ENCODE measurements around the gene GMDS.

The GMDS gene

DNA sequence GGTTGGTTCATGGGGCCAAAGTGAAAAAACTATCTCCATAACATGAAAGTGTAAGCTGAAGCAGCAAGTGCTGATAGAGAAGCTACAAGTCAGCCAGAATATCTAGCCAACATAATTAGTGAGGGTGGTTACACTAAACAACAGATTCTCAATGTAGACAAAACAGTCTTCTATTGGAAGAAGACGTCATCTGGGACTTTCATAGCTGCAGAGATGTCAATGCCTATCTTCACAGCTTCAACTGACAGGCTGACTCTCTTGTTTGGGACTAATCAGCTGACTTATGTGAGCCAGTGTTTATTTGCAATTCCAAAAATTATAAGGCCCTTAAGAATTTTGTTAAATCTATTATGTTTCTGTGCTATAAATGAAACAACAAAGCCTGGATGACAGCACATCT, 63.2 kb downstream of the GMDS start:
- TF ChIP-seq, protein P1, sequence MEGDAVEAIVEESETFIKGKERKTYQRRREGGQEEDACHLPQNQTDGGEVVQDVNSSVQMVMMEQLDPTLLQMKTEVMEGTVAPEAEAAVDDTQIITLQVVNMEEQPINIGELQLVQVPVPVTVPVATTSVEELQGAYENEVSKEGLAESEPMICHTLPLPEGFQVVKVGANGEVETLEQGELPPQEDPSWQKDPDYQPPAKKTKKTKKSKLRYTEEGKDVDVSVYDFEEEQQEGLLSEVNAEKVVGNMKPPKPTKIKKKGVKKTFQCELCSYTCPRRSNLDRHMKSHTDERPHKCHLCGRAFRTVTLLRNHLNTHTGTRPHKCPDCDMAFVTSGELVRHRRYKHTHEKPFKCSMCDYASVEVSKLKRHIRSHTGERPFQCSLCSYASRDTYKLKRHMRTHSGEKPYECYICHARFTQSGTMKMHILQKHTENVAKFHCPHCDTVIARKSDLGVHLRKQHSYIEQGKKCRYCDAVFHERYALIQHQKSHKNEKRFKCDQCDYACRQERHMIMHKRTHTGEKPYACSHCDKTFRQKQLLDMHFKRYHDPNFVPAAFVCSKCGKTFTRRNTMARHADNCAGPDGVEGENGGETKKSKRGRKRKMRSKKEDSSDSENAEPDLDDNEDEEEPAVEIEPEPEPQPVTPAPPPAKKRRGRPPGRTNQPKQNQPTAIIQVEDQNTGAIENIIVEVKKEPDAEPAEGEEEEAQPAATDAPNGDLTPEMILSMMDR (conservative IDR thresholded peaks at IDR 0.05; ENCODE audit: low read length): no peak
- no peak for TF ChIP-seq EZH2phosphoT487 (IDR thresholded peaks at IDR 0.05; ENCODE audit: borderline replicate concordance)
- H3K9me2 ChIP-seq (replicated peaks; ENCODE audit: low read depth, low read length): no peaks in the 10 kb centered on the region
- H4K20me1 ChIP-seq (ENCODE audit: insufficient read depth, low read length, poor library complexity, severe bottlenecking): no peaks in the 10 kb centered on the region
- no peak overlapping the region for H2AFZ ChIP-seq (ENCODE audit: low read length)
- no peaks in the 10 kb centered on the region for H3K36me3 ChIP-seq (ENCODE audit: insufficient read depth, low read length)
- H3K79me2 ChIP-seq (ENCODE audit: insufficient read depth, low read length): peaks cover 14% of the 10 kb centered on the region; the same call in 1 of the 2 replicates
- no peaks in the 10 kb centered on the region; the same call in 1 of the 2 replicates for H3K9me3 ChIP-seq (ENCODE audit: insufficient read depth, low read depth, low read length)
- no peaks in the 10 kb centered on the region for H3F3A ChIP-seq (ENCODE audit: low read depth)
- peaks cover 40% of the 10 kb centered on the region for H3K4me1 ChIP-seq (ENCODE audit: insufficient read depth, low read length, poor library complexity, severe bottlenecking)
- H3K9ac ChIP-seq (ENCODE audit: low read depth, low read length, poor library complexity, severe bottlenecking): no peak overlapping the region
- no peaks in the 10 kb centered on the region for H3K27me3 ChIP-seq (ENCODE audit: insufficient read depth, low read length, poor library complexity, severe bottlenecking)
- no peak overlapping the region for H3K4me3 ChIP-seq (ENCODE audit: low read length, poor library complexity, severe bottlenecking)
- no peak overlapping the region for H3K4me2 ChIP-seq (ENCODE audit: low read depth, low read length, poor library complexity, severe bottlenecking)

DNA sequence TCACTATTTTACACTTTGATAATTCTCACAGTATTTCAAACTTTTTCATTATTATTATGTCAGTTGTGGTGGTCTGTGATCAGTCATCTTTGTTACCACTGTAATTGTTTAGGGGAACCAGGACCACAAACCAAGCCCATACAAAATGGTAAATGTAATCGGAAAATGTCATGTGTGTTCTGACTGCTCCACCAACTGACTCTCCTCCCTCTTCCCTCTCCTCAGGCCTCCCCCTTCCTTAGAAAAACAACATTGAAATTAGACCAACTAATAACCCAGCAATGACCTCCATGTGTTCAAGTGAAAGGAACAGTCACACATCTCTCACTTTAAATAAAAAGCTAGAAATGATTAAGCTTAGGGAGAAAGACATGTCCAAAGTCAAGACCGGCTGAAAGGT, 63.8 kb downstream of the GMDS start:
- H3K79me2 ChIP-seq (ENCODE audit: insufficient read depth, low read length): peaks cover 16% of the 10 kb centered on the region; the same call in 1 of the 2 replicates
- TF ChIP-seq EZH2phosphoT487 (IDR thresholded peaks at IDR 0.05; ENCODE audit: borderline replicate concordance): no peak
- TF ChIP-seq, protein P1 (conservative IDR thresholded peaks at IDR 0.05; ENCODE audit: low read length): no peak

DNA sequence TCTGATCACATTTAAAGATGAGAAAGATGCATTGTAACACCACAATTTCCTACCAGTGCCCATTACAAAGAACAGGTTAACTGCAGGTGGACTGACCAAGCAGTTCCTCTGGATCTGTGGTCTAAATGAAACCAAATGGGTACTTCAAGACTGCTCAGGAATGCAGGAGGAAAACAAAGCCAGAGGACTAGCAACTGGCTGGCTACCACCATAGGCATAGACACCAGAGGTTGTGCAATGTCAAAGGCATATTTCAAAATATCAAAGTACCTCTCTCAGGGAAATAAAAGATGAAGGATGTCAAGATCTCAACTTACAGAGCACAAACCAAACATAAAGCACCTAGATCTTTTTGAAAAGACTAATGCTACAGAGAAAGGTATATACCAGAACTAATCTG, 65.5 kb downstream of the GMDS start:
- no peak overlapping the region for H3K4me2 ChIP-seq (ENCODE audit: low read depth, low read length, poor library complexity, severe bottlenecking)
- H3F3A ChIP-seq (ENCODE audit: low read depth): no peaks in the 10 kb centered on the region
- no peaks in the 10 kb centered on the region; the same call in 1 of the 2 replicates for H3K9me3 ChIP-seq (ENCODE audit: insufficient read depth, low read depth, low read length)
- H4K20me1 ChIP-seq (ENCODE audit: insufficient read depth, low read length, poor library complexity, severe bottlenecking): no peaks in the 10 kb centered on the region
- H3K4me1 ChIP-seq (ENCODE audit: insufficient read depth, low read length, poor library complexity, severe bottlenecking): peaks cover 49% of the 10 kb centered on the region
- H2AFZ ChIP-seq (ENCODE audit: low read length): no peak overlapping the region
- TF ChIP-seq, protein P1 (conservative IDR thresholded peaks at IDR 0.05; ENCODE audit: low read length): no peak
- TF ChIP-seq EZH2phosphoT487 (IDR thresholded peaks at IDR 0.05; ENCODE audit: borderline replicate concordance): no peak
- H3K4me3 ChIP-seq (ENCODE audit: low read length, poor library complexity, severe bottlenecking): no peak overlapping the region
- H3K27me3 ChIP-seq (ENCODE audit: insufficient read depth, low read length, poor library complexity, severe bottlenecking): no peaks in the 10 kb centered on the region
- no peaks in the 10 kb centered on the region for H3K36me3 ChIP-seq (ENCODE audit: insufficient read depth, low read length)
- no peak overlapping the region for H3K9ac ChIP-seq (ENCODE audit: low read depth, low read length, poor library complexity, severe bottlenecking)
- H3K79me2 ChIP-seq (ENCODE audit: insufficient read depth, low read length): peaks cover 11% of the 10 kb centered on the region; the same call in 1 of the 2 replicates
- H3K9me2 ChIP-seq (replicated peaks; ENCODE audit: low read depth, low read length): no peaks in the 10 kb centered on the region

More for the DNA sequence above, 63.8 kb downstream of the GMDS start:
- Histone ChIP-seq H3K27me3 (ENCODE audit: insufficient read depth, low read length, poor library complexity, severe bottlenecking) (no peaks in the 10 kb centered on the region), H2AFZ (ENCODE audit: low read length) (no peak overlapping the region), H3K9me3 (ENCODE audit: insufficient read depth, low read depth, low read length) (no peaks in the 10 kb centered on the region; the same call in 1 of the 2 replicates), H3K9ac (ENCODE audit: low read depth, low read length, poor library complexity, severe bottlenecking) (no peak overlapping the region), H3K9me2 (replicated peaks; ENCODE audit: low read depth, low read length) (no peaks in the 10 kb centered on the region), H3K4me2 (ENCODE audit: low read depth, low read length, poor library complexity, severe bottlenecking) (no peak overlapping the region), H4K20me1 (ENCODE audit: insufficient read depth, low read length, poor library complexity, severe bottlenecking) (no peaks in the 10 kb centered on the region), H3K4me1 (ENCODE audit: insufficient read depth, low read length, poor library complexity, severe bottlenecking) (peaks cover 41% of the 10 kb centered on the region), H3K36me3 (ENCODE audit: insufficient read depth, low read length) (no peaks in the 10 kb centered on the region), H3K4me3 (ENCODE audit: low read length, poor library complexity, severe bottlenecking) (no peak overlapping the region), H3F3A (ENCODE audit: low read depth) (no peaks in the 10 kb centered on the region)

Data from Loucy (cell line).